Activated CD4-positive, alpha-beta T cell treated with anti-CD3 and anti-CD28 coated beads, Interleukin-2, amount 10 ng/mL, durations not matched to agents 7 days and 5 days (primary cell): ENCODE results near the gene TAGLN2. TPM values are rescaled to one million over a fixed set of nuclear protein-coding genes. Genes with fewer than 3 reads are reported as not detected.
A peak's percentile ranks its signal among the peaks of the same experiment; 100 is the strongest.

ENCODE experiments used
- CTCF ChIA-PET: fragments of 350-600 bp; sonication (Branson Sonifier 250); formaldehyde crosslinking; loops from one replicate; lab custom pipeline; 2021; ENCODE audit warnings: antibody characterized with exemption; lab: Charles Lee
- POLR2A ChIA-PET: fragments of 350-600 bp; sonication (Branson Sonifier 250); formaldehyde crosslinking; loops from one replicate; lab custom pipeline; 2021; ENCODE audit warnings: antibody characterized with exemption; lab: Charles Lee
- DNase-seq: peaks from one replicate; pipeline ENCODE4 v3.0.0-alpha.2; 2020
- H3K27ac Mint-ChIP-seq: one replicate; pipeline ENCODE4 v1.8.0; 2021; ENCODE audit warnings: mild to moderate bottlenecking, moderate library complexity, mixed read lengths
- H3K27me3 Mint-ChIP-seq: one replicate; pipeline ENCODE4 v1.8.0; 2021; ENCODE audit warnings: mixed read lengths
- H3K36me3 Mint-ChIP-seq: one replicate; pipeline ENCODE4 v1.8.0; 2021; ENCODE audit warnings: low read depth, mixed read lengths
- H3K4me1 Mint-ChIP-seq: one replicate; pipeline ENCODE4 v1.8.0; 2021; ENCODE audit warnings: mixed read lengths
- H3K4me3 Mint-ChIP-seq: one replicate; pipeline ENCODE4 v1.8.0; 2021; ENCODE audit warnings: mild to moderate bottlenecking, moderate library complexity, mixed read lengths
- H3K9me3 Mint-ChIP-seq: one replicate; pipeline ENCODE4 v1.8.0; 2021; ENCODE audit warnings: mixed read lengths
- total RNA-seq, 2 experiments: library from RNA; stranded (reverse); gene quantifications; one replicate each; pipeline ENCODE4 v1.2.3, GENCODE V29; 2021

TAGLN2 gene
- total RNA-seq, 2 experiments from 2014 or later, result 429 to 461 TPM

DNA sequence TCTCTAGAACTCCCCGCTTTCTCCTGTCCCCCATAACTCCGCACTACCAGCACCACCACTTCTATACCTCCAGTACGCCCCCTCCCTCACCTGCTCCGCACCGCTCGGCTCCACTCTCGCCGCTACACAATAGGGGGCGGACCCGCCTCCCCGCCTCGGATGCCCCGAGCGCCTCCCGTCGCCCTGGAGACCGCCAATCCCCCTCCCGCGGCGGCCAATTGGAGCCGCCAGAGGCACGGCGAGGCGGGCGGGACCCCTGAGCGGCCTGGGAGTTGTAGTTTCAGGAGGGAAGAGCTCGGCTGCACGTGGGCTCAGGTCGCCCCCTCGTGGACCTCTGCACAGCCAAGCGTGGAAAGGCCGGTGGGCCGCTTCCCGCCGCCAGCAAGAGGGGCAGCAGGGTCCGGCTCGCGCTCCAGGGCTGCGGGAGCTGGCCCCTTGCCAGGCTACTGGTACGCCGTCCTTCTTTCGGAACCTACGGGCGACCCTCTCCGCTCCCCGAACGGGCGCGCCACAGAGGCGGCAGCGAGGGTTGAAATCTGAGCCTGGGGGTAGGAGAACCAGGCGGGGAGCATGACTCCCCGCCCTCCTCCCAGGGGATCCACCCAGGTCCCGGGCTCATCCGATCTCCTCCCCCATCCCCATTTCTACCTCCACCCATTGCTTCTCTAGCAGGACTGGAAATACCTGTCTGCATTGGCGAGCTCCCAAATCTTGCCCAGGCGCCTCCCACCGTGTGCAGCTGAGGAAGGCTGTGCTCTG, 20.4 kb upstream of the TAGLN2 start, which contains the start of gene IGSF9:
Gene IGSF9, minus strand, starts transcription at position 131 of the 759 bp plus-strand sequence. CDS start 2,159 bp downstream, outside the sequence.
- Mint-ChIP-seq H3K4me3 (peak within 1 kb of the TSS; percentile 15), H3K27me3 (peaks cover 56% of the 10 kb centered on the region), H3K4me1 (peaks cover 12% of the 10 kb centered on the region), H3K27ac (no peak within 1 kb of the TSS), H3K36me3 (no peaks in the 10 kb centered on the region), H3K9me3 (no peaks in the 10 kb centered on the region)
- peak; percentile 58 for DNase-seq
- CTCF ChIA-PET, result interaction anchor here (0.6 to 2.2 kb wide), 5 partner anchors 10 to 163 kb away, joined by 3 to 8 read pairs (median 4); partner anchors contain the start of gene TAGLN2
- POLR2A ChIA-PET, result no interaction called here

DNA sequence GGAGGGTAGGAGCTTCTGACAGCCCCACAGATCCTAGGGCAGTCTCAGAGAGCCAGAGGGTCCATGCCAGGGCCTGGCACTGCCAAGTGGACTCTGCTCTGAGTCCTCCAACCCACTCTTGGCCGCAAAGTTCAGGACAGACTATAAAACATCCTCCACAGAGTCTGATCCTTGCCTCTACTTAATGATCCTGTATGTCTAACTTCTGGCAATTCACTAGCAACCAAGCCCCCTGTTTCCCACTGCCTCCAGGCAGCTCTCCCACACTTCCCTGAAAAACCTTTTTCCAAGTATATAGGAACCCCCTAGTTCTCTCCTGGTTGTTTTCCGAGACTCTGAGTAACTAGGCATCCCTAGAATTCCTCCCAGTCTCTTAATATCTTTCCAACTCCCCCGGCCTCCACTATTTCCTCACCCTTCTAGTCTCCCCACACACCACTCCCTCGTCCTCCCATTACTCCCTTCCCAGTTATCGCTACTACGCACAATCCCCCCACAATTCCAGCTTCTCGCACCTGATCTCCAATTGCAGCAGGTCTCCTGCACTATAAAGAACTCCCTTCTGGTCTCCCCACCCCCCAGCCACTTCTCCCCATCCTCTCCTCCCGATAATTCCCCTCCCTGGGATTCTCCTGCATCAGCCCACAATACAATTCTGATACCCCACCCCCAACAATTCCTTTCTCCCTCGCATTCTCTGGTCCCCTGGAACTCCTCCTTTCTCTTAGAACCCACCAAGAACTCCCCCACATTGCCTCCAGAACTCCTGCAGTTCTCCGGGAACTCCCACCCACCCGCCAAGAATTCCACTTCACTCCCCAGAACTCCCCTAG, 19.5 kb upstream of the TAGLN2 start:
- no peaks in the 10 kb centered on the region for H3K36me3 Mint-ChIP-seq
- no peak for DNase-seq
- ChIA-PET CTCF (interaction anchor here (0.8 to 2.2 kb wide), 4 partner anchors 9 to 22 kb away, joined by 4 to 8 read pairs (median 4); partner anchors contain the start of gene TAGLN2), POLR2A (no interaction called here)
- peaks cover 12% of the 10 kb centered on the region for H3K4me1 Mint-ChIP-seq
- H3K4me3 Mint-ChIP-seq, result peak overlapping the region; percentile 15
- H3K27me3 Mint-ChIP-seq, result peaks cover 56% of the 10 kb centered on the region
- H3K27ac Mint-ChIP-seq, result no peak overlapping the region
- H3K9me3 Mint-ChIP-seq, result no peaks in the 10 kb centered on the region

DNA sequence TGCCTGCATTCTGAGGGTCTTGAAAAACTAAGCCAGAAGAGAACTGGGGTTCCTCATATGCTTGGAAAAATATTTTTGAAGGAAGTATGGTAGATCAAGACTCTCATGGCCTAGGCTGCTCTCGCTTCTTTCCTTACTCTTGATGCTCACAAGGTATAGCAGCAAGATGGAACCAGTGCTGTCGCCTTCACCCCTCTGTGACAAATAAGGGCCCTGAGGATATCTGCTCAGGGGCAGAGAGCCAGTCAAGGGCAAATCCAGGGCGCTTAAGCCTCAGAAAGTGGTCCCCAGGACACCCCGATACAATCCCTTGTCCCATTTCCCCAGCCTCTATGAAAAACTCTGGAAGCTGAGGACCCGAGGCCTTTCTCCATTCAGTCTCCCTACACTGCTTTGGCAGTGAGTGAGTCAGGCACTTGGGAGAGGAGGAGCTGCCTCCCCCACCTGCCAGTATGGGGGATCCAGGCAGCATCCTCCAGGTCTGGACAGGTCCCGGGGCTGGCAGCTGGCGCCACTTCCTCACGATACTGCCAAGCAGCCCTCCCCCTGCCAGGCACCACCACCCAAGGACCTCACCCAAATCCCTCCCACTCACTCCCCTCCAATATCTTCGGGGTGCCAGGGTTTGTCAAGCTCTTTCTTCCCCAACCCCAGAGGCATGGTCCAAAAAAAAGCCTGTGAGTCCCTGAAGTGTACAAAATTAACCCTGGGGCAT, 18.8 kb upstream of the TAGLN2 start:
- ChIA-PET POLR2A (no interaction called here), CTCF (interaction anchor here (0.8 to 1.3 kb wide), 3 partner anchors 14 to 143 kb away, joined by 3 to 4 read pairs (median 3); no protein-coding TSS in a partner anchor)
- no peaks in the 10 kb centered on the region for H3K9me3 Mint-ChIP-seq
- no peak overlapping the region for H3K4me3 Mint-ChIP-seq
- no peaks in the 10 kb centered on the region for H3K36me3 Mint-ChIP-seq
- H3K27ac Mint-ChIP-seq, result no peak overlapping the region
- H3K4me1 Mint-ChIP-seq, result peaks cover 12% of the 10 kb centered on the region
- H3K27me3 Mint-ChIP-seq, result peaks cover 60% of the 10 kb centered on the region
- no peak for DNase-seq

DNA sequence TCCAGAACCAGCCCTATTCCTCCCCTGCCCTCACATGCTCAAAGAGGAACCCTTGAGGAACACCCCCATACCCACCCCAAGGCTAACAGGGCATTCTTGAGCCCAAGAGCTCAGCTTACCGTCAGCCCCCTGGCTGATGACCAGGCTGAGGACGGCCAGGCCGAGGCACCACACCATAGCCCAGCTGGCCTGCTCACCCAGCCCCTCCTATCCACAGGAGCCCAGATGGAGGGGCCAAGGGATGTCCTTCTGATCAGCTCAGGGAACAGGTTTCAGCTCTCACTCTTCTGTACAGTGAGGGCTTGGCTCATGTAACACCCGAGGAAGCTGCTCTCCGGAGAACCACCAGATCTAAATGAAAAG, 18.0 kb upstream of the TAGLN2 start:
- H3K4me3 Mint-ChIP-seq, result no peak overlapping the region
- DNase-seq, result no peak
- H3K36me3 Mint-ChIP-seq, result no peaks in the 10 kb centered on the region
- ChIA-PET CTCF (interaction anchor here (0.5 to 1.3 kb wide), 3 partner anchors 21 to 144 kb away, joined by 3 to 4 read pairs (median 3); no protein-coding TSS in a partner anchor), POLR2A (no interaction called here)
- peaks cover 64% of the 10 kb centered on the region for H3K27me3 Mint-ChIP-seq
- peaks cover 19% of the 10 kb centered on the region for H3K4me1 Mint-ChIP-seq
- no peaks in the 10 kb centered on the region for H3K9me3 Mint-ChIP-seq
- H3K27ac Mint-ChIP-seq, result no peak overlapping the region

DNA sequence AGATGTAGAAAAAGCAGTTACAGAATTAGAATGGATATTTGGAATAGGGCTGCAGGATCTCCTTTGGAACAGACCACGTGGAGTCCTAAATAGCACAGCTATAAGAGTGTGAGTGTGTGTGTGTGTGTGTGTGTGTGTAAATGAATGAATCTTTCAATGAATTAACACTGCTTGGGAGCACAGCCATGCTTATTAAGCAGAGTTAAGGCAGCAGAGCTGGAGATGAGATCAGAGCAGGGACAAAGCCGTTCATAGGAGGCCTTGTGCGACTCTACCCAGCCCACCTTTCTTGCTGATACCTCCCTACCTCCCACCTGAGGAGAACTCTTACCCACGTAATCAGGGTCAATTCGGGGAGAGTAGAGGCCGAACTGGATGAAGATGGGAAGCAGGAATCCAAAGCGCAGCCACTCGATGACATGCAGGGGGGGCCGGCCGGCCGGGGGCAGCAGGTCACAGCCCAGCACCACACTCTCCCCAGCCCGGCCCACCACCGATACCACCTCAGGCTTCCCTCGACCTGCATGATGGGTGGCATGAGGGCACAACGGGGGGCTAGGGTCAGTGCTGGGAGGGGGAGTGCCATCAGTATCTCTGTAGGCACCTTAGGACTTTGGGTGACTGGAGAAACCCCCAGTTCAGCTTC, 17.4 kb upstream of the TAGLN2 start:
- Mint-ChIP-seq H3K9me3 (no peaks in the 10 kb centered on the region), H3K27ac (no peak overlapping the region), H3K4me3 (no peak overlapping the region), H3K36me3 (no peaks in the 10 kb centered on the region), H3K4me1 (peaks cover 24% of the 10 kb centered on the region), H3K27me3 (peaks cover 60% of the 10 kb centered on the region)
- ChIA-PET CTCF (interaction anchor here (0.5 to 1.3 kb wide), 3 partner anchors 20 to 144 kb away, joined by 3 to 4 read pairs (median 3); no protein-coding TSS in a partner anchor), POLR2A (no interaction called here)
- DNase-seq, result no peak

DNA sequence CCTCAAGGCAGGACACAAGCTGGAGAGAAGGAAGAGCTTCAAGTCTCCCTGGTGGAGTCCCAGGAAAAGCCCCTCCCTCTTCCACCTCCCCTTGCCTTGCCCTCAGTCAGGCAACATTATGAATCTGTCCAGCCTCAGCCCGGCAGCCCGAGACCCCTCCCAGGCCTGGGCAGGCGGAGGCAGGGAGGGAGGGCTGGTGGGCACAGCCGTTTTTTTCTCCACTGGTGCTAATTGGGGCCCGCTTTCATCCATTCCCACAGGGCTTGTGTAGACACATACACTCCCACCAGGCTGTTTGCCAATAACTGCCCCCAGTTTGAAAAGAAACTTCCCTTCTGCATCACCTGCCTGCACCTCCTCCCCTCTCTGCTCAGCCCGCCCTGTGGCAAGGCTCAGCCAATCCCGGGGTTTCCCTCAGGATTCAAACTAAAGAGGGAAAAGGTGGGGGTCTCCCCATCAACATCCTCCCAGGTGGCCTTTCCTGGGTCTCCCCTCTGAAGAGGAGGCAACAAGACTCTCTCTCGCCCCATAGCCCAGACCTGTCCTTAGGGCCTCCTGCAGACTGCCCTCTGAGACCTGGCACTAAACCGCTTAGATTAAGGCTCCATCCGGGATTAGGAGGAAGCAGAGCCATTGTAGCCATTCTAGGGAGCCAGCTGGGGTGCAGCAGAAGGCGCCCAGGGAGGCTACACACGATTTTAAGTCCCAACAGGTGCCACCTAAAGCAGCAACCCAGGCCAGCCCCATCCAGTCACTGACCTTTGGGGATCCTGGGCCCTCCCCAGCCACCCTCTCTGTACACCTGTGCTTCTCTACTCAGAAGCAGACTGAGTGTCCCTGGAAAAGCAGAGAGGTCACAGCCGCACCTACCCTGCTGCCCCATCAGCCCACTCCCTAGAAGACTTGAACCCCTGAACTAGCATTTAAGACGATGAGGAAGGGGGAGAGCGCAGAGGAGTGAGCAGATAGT, 16.6 kb upstream of the TAGLN2 start:
- POLR2A ChIA-PET, result no interaction called here
- peaks cover 32% of the 10 kb centered on the region for H3K4me1 Mint-ChIP-seq
- CTCF ChIA-PET, result interaction anchor here (1.2 kb wide), 1 partner anchor 64 kb away, joined by 5 read pairs; no protein-coding TSS in a partner anchor
- H3K4me3 Mint-ChIP-seq, result no peak overlapping the region
- no peaks in the 10 kb centered on the region for H3K9me3 Mint-ChIP-seq
- no peak overlapping the region for H3K27ac Mint-ChIP-seq
- DNase-seq, result no peak
- peaks cover 54% of the 10 kb centered on the region for H3K27me3 Mint-ChIP-seq
- H3K36me3 Mint-ChIP-seq, result no peaks in the 10 kb centered on the region

DNA sequence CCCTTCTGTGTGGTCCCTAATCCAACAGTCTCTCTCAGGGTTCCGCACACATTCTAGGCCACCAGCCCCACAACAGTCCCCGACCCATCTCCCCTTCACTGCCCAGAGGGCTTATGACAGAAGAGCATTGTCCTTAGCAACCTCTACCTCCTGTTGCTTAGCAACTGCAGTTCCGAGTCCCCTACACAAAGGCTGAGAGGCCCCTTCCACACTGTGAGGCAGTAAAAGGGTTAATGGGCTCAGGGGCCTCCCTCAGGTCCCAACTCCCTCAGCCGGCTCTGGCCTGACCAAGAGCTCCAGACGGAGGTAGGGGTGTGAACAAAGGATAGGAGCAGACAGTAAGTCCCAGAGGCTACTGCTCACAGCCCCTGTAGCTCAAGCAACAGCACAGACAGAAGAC, 15.8 kb upstream of the TAGLN2 start:
- peaks cover 34% of the 10 kb centered on the region for H3K4me1 Mint-ChIP-seq
- peaks cover 47% of the 10 kb centered on the region for H3K27me3 Mint-ChIP-seq
- POLR2A ChIA-PET, result no interaction called here
- peak overlapping the region; percentile 73 for H3K27ac Mint-ChIP-seq
- no peaks in the 10 kb centered on the region for H3K9me3 Mint-ChIP-seq
- no peak overlapping the region for H3K4me3 Mint-ChIP-seq
- DNase-seq, result no peak
- CTCF ChIA-PET, result interaction anchor here (1.2 to 1.4 kb wide), 2 partner anchors 9 to 64 kb away, joined by 3 to 5 read pairs; no protein-coding TSS in a partner anchor
- H3K36me3 Mint-ChIP-seq, result no peaks in the 10 kb centered on the region

DNA sequence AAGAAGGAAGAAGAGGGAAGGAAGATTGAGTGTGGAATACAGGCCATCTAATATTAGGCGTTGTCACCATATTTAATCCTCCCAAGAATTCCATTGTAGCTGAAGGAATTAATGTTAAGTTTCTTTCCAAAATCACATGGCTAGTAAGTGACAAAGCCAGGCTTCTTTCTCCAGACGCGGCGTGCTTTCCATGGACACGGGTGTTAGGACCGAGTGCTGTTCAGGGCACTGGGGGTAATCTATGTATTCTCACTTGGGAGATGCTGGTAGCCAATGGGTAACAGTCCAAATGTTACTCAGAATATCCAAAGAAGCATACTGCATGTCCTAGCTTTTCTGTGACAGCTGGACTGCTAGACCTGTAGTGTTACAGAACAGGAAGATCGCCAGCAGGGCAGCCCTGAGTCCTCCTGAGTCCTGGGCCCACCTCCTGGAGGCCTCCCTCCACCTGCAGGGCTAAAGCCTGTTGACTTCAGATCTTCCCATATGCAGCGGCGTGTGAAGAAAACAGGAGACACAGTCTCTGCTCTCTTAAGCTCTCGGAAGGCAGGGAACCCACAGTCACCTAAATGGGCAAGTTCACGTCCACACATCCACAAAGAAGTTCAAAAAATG, 14.8 kb upstream of the TAGLN2 start:
- Mint-ChIP-seq H3K9me3 (no peaks in the 10 kb centered on the region), H3K4me1 (peaks cover 28% of the 10 kb centered on the region), H3K27me3 (peaks cover 39% of the 10 kb centered on the region), H3K27ac (no peak overlapping the region), H3K4me3 (no peak overlapping the region), H3K36me3 (no peaks in the 10 kb centered on the region)
- POLR2A ChIA-PET, result no interaction called here
- CTCF ChIA-PET, result interaction anchor here (1.4 to 3.1 kb wide), 2 partner anchors 10 to 15 kb away, joined by 3 to 13 read pairs; partner anchors contain the start of gene TAGLN2
- no peak for DNase-seq

DNA sequence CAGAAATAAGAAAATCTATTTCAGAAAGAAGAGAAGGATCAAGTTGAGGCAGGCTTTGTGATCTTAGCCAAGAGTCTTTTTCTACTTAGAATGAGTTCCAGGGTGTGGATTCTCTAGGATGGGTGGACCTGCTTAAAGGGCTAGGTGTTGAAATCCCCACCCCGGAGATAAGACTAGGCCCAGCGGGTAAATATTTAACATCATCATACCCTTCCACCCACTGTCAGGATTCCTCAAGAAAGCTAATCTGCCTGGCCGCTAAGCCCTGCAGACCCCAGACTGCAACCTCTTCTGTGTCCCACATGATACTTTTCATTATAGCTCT, 14.3 kb upstream of the TAGLN2 start:
- no peak for DNase-seq
- ChIA-PET CTCF (interaction anchor here (1.0 to 3.1 kb wide), 6 partner anchors 14 to 131 kb away, joined by 3 to 13 read pairs (median 4); partner anchors contain the start of genes KCNJ10 and TAGLN2), POLR2A (no interaction called here)
- Mint-ChIP-seq H3K9me3 (no peaks in the 10 kb centered on the region), H3K4me1 (peaks cover 24% of the 10 kb centered on the region), H3K36me3 (no peaks in the 10 kb centered on the region), H3K27me3 (peaks cover 38% of the 10 kb centered on the region), H3K4me3 (no peak overlapping the region), H3K27ac (no peak overlapping the region)

DNA sequence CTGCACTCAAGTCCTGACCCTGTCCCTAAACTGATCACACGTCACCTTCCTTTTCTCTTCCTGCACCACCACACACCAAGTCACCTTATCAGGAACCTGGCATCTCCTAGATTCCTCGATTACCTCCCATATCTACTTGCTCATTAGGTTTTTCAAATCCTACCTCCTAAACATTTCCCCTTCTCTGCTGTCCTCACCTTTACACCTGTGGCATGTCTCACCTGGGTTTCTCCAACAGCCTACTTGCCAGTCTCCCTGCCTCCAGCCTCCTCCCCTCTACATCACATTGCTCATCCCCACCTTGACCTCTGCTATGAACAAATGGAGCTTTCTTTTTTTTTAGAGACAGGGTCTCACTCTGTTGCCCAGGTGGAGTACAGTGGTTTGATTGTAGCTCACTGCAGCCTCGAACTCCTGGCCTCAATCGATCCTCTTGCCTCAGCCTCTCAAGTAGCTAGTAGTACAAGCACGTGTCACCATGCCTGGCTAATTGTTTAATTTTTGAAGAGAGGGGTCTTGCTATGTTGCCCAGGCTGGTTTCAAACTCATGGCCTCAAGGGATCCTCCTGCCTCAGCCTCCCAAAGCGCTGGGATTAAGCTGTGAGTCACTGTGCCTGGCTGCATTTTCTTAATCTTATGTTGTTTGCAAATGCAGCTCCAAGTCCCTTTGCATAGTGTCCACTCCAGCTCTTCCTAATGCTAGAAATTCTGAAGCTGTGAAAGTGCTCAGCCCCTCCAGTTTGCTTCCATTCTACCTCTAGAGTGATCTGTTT, 13.8 kb upstream of the TAGLN2 start:
- ChIA-PET POLR2A (no interaction called here), CTCF (interaction anchor here (0.7 to 3.1 kb wide), 9 partner anchors 14 to 140 kb away, joined by 3 to 13 read pairs (median 3); partner anchors contain the start of genes KCNJ10 and TAGLN2)
- H3K36me3 Mint-ChIP-seq, result no peaks in the 10 kb centered on the region
- DNase-seq, result no peak
- H3K4me3 Mint-ChIP-seq, result no peak overlapping the region
- H3K4me1 Mint-ChIP-seq, result peaks cover 24% of the 10 kb centered on the region
- H3K27ac Mint-ChIP-seq, result peak overlapping the region; percentile 61
- no peaks in the 10 kb centered on the region for H3K9me3 Mint-ChIP-seq
- peaks cover 32% of the 10 kb centered on the region for H3K27me3 Mint-ChIP-seq
